Erythroblast (primary cell): ENCODE measurements around the gene GLIS2.

ENCODE experiments used
- GATA1 ChIP-seq: IDR thresholded peaks from 2 replicates; pipeline ENCODE4 v1.6.1; 2011; ENCODE audit warnings: low read depth, mild to moderate bottlenecking, control low read depth, low read length, moderate library complexity
- POLR2A ChIP-seq: IDR thresholded peaks from 2 replicates; pipeline ENCODE4 v1.6.1; 2011; ENCODE audit warnings: mild to moderate bottlenecking, low read length

- TF ChIP-seq POLR2A (no peak), GATA1 (no peak)
Measured at GRCh38 chr16:4367393-4367856, 51.6 kb downstream of the GLIS2 start.
